ENCODE results near the gene NUDT8.

Gene NUDT8

GRCh38 chr11:67577951-67578350 is 51.8 kb downstream of the NUDT8 start:
- H3K36me3 ChIP-seq (ENCODE audit: insufficient read depth, low read length) = no peaks in the 10 kb centered on the region

More at GRCh38 chr11:67577951-67578350, 51.8 kb downstream of the NUDT8 start:
- Histone ChIP-seq H4K20me1 (ENCODE audit: insufficient read depth, low read length) (no peaks in the 10 kb centered on the region), H3K4me1 (ENCODE audit: insufficient read depth, low read length, severe bottlenecking) (peaks cover 14% of the 10 kb centered on the region), H3K27ac (ENCODE audit: low read depth, low read length, poor library complexity, severe bottlenecking) (no peak overlapping the region), H3K9ac (ENCODE audit: low read length) (no peak overlapping the region), H3K79me2 (ENCODE audit: insufficient read depth, low read length) (no peaks in the 10 kb centered on the region), H3K9me2 (ENCODE audit: low read depth, low read length) (no peaks in the 10 kb centered on the region), H3K9me3 (ENCODE audit: low read length) (no peaks in the 10 kb centered on the region), H3K4me2 (ENCODE audit: low read length) (no peak overlapping the region), H2AFZ (ENCODE audit: low read length) (no peak overlapping the region), H3F3A (ENCODE audit: insufficient read depth, low read length) (no peaks in the 10 kb centered on the region), H3K27me3 (ENCODE audit: insufficient read depth, low read length) (peaks cover 10% of the 10 kb centered on the region), H3K4me3 (ENCODE audit: low read depth, low read length, poor library complexity, severe bottlenecking) (no peak overlapping the region)
- no peak for TF ChIP-seq EZH2 (IDR thresholded peaks at IDR 0.05; ENCODE audit: borderline replicate concordance, low read length)
- TF ChIP-seq, protein P1, sequence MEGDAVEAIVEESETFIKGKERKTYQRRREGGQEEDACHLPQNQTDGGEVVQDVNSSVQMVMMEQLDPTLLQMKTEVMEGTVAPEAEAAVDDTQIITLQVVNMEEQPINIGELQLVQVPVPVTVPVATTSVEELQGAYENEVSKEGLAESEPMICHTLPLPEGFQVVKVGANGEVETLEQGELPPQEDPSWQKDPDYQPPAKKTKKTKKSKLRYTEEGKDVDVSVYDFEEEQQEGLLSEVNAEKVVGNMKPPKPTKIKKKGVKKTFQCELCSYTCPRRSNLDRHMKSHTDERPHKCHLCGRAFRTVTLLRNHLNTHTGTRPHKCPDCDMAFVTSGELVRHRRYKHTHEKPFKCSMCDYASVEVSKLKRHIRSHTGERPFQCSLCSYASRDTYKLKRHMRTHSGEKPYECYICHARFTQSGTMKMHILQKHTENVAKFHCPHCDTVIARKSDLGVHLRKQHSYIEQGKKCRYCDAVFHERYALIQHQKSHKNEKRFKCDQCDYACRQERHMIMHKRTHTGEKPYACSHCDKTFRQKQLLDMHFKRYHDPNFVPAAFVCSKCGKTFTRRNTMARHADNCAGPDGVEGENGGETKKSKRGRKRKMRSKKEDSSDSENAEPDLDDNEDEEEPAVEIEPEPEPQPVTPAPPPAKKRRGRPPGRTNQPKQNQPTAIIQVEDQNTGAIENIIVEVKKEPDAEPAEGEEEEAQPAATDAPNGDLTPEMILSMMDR (IDR thresholded peaks at IDR 0.05; ENCODE audit: low read length) = no peak
